CMK (cell line): ENCODE measurements around the gene TNPO2.
A peak's percentile ranks its signal among the peaks of the same experiment; 100 is the strongest.

Source experiments
- DNase-seq: peaks from one replicate; pipeline ENCODE4 v3.0.0-alpha.2; 2010; ENCODE audit warnings: low read depth

The TNPO2 gene

DNA sequence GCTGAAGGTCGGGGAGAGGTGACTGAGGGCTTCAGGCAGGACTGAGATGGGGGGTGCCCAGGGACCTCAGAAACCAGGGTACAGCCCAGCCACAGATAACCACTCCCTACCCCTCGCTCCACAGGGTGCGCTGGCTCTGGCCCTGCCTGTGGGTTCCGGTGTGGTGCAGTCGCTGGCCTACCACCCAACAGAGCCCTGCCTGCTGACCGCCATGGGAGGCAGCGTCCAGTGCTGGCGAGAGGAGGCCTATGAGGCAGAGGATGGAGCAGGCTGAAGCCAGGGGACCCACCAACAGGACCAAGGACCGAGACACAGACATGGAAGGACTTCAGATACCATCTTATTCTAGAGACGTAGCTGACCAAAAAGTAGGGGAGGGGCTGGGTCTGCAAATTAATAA is 48.3 kb downstream of the TNPO2 start:
- no peak for DNase-seq

DNA sequence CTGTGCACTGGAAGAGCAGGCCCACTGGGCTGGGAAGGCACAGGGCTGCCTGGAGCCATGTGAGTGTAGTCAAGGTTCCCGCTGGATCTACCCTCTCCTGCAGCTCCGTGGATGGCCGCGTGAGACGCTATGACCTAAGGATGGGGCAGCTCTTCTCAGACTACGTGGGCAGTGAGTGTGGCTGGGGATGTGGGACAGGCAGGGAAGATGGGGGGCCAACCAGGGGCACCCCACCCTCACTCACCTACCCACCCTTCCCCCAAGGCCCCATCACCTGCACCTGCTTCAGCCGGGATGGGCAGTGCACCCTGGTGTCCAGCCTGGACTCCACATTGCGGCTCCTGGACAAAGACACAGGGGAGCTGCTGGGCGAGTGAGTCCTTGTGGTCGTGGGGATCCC is 51.0 kb downstream of the TNPO2 start:
- no peak for DNase-seq

DNA sequence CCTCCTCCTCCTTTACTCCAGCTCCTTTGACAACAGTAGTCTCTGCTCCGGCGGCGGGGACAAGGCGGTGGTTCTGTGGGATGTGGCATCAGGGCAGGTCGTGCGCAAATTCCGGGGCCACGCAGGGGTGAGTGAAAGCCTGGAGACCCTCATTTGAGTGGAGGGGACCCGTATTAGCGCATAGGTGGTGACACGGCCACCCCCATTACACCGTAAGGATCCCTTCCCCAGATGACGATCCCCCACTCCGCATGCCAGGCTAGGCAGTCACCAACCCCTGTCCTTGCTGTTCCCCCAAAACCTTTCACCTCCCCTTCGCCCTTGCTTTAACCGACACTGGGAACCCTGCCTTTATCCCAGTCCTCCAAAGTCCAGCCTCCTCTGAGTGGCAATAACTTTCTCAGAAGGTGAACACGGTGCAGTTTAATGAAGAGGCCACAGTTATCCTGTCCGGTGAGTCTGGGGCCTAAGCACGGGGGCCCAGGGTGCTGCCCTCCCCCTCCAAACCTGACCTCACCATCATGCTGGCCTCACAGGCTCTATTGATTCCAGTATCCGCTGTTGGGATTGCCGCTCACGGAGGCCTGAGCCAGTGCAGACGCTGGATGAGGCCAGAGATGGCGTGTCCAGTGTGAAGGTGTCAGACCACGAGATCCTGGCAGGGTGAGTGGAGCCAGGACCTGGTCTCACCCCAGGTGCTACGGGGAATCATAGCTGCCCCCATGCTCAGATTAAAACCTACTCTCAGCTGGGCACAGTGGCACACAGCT is 53.4 kb downstream of the TNPO2 start:
- DNase-seq = no peak

DNA sequence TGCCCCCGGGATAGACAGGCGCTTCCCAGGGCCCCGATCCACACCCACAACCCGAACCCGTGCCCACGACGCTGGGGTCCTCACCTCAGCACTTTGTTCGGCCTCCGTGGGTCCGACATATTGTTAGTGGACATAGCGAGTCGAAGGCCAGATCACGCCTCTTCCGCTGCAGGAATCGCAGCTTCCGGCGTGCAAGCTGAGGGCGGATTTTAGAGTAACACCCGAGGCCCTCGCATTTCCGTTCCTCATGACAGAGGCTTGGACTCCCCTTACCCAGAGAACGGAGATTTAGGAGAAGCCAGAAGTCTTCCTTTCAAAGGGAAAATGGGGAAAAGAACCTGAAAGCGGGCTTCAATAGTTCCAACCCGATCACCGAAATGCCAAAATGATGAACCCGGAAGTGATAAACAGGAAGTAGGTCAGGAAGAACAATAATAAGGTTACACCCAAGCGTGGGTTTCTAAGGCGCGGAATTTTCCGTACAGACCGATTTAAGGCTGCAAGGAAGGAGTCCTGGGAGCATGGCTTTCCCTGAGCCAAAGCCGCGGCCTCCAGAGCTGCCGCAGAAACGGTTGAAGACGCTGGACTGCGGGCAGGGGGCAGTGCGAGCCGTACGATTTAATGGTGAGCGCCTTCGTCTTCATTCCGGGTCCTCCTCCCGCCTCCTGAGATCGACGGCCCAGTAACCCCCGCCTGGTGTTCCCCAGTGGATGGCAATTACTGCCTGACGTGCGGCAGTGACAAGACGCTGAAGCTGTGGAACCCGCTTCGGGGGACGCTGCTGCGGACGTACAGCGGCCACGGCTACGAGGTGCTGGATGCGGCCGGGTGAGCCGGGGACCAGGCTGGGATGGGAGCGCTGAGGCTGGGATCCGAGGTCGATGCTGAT is 54.2 kb downstream of the TNPO2 start:
- peak; percentile 65 for DNase-seq

- no peak for DNase-seq
Measured at GRCh38 chr19:12668932-12669269, 54.8 kb downstream of the TNPO2 start.

DNA sequence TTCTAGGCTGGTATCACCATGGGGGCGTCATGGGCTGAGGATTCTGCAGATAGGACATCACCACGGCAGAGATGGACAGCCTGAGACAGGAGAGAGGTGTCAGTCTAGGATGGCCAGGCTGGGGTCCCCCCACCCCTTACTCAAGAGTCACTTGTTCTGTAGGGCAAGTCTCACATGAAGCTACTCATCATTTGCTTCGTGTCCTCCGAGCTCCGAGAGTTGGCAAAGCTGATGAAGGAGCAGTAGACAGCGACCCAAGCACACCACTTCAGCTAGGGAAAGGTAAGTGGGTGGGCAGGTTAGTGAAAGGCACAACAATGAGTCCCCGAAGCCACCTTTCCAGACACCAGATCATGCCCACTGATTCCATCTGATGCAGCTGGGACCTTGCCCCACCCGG is 55.4 kb downstream of the TNPO2 start:
- DNase-seq = no peak

DNA sequence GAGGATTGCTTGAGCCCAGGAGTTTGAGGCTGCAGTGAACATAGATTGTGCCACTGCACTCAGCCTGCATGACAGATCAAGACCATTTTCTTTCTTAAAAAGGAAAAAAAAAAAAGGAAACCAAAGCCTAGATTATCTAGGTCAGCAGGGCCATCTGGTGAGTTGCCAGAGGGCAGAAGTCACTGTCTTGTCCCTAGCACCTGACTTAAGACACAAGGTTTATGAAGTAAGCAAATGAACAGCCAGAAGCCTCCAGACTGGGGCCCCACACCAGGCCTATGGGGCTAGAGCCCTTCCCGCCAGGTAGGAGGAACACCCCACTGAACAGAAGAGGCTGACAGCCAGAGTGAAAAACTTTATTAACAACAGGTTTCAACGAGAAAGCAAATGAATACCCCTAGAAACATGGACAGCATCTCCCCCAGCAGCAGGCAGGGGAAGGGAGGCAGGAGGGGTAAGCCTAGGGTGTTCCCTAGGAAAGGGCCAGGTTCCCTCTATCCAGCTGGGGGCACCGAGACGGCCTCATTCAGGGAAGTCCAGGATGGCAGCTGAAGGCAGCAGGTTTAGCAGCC is 55.9 kb downstream of the TNPO2 start:
- no peak for DNase-seq

DNA sequence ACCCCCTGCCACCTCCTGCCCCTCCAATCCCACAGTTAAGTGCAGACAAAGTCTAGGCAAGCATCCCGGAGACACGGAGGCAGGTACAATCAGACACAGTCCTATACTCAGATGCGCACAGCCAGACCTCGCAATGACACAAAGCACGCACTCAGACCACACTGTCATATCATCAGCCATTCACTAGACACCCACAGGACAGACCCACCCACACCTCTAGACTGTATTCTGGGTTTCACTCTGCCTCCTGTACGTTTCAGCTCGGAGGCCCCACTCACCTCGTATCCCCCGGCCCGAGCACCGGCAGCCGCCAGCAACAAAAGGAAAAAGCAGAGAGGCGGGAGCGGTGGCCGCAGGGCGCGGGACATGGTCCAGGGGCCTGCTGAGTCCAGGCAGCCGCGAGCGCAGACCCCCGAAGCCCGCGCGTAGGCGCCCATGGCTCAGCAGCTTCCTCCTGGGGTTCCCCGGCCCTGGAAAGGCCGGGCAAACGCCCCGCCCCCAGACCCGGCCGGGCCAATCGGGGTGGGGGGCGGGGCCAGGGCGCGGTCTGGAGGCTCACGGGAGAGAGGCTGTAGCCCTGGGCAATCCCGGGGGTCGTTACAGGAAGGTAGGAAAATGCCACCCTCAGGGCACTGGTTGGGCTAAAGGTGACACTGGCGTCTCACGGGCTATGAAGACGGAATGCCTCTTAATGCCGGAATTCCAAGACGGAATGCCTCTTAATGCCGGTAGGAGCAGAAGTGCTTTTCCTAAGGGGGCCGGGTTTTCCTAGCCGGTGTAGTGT is 57.3 kb downstream of the TNPO2 start, which contains the start of the genes MAN2B1 and WDR83:
Gene MAN2B1, minus strand, starts transcription at position 478 of the 784 bp plus-strand sequence. Its CDS starts 41 bp downstream, at position 437.
Gene WDR83, plus strand, starts transcription at position 543 of the 784 bp plus-strand sequence. CDS start 2,984 bp downstream, outside the sequence.
- DNase-seq = no peak

- DNase-seq = no peak
Measured at GRCh38 chr19:12665671-12666264, 58.0 kb downstream of the TNPO2 start.

DNA sequence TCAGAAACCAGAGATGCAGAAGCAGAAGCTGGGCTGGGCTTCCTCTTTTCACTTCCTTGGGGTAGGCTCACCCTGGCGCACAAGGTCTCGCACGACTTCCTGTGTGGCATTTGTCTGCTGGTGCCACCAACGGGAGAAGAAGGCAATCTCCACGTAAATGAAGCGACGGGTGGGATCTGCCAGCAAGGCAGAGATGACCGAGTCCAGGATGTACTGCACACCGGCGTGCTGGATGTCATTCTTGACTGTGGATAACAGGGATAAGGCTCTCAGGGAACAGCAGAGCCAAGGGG is 58.5 kb downstream of the TNPO2 start:
- DNase-seq = no peak

GRCh38 chr19:12664406-12665280 is 59.1 kb downstream of the TNPO2 start:
- DNase-seq = no peak

DNA sequence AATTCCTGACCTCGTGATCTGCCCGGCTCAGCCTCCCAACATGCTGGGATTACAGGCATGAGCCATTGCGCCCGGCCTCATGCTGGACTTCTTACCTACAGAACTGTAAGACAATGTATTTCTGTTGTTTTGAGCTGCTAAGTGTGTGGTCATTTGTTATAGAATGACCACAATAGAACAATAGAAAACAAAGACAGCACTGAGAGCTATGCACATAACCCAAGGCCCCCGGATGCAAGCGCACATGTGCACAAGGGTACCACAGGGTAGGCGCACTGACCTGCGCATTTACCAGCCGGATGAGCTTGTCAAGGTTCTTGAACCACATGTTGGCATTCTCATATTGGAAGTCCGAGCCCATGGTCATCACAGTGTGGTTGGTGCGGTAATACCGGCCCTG is 62.8 kb downstream of the TNPO2 start:
- no peak for DNase-seq

- no peak for DNase-seq
Measured at GRCh38 chr19:12657966-12658365, 65.8 kb downstream of the TNPO2 start.

DNA sequence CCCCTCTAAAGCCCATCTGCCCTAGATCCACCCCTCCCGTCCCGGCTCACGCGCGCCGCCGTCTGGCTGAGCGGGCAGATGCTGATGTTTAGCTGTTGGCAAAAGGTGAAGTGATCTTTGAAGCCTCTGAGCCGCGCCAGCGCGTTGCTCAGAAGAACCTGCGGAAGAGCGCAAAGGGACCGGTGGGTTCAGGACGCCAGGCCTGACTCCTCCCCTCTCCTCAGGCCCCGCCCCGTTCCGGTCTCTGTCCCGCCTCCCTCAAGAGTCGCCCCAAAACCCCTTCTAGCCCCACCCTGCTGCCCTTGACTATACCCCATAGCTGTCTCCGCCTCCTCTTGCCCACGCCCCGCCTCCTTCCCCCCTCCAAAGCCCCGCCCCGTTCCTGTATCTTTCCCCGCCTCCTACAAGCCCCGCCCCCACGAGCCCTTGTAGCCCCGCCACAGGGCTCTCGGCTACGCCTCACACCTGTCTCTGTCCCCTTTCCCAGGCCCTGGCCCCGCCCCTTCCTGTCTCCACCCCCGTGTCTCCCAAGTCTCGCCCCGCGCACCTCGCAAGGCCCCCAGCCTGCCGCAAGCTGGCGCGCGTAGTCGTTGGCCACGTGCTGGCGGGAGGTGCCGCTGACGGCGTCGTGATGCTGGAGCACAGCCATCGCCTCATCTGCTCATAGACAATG is 66.7 kb downstream of the TNPO2 start:
- DNase-seq = no peak

- no peak for DNase-seq
Measured at GRCh38 chr19:12655546-12655945, 68.2 kb downstream of the TNPO2 start.

- no peak for DNase-seq
Measured at GRCh38 chr19:12652219-12652618, 71.5 kb downstream of the TNPO2 start.

- no peak for DNase-seq
Measured at GRCh38 chr19:12649941-12650340, 73.8 kb downstream of the TNPO2 start.
